Prostate gland (tissue), 2 donors: Measurements from ENCODE around the gene TMEM178B.

Source experiments
- POLR2A ChIP-seq: fragments of 450-650 bp; IDR thresholded peaks from one replicate; pipeline ENCODE4 v1.6.1; 2016; ENCODE audit warnings: antibody characterized with exemption, mild to moderate bottlenecking
- POLR2AphosphoS5 ChIP-seq: sonication (generic); formaldehyde crosslinking; IDR thresholded peaks from one replicate; pipeline ENCODE4 v1.6.1; 2017; ENCODE audit warnings: antibody characterized with exemption
- TF ChIP-seq, protein P1 (sequence below), 4 experiments: fragments of 200-600 bp in 2 of 4; fragments of 450-650 bp in 2 of 4; sonication (generic) in 2 of 4; IDR thresholded peaks; 1 replicate in 3 of 4; 2 replicates in 1 of 4; pipeline ENCODE4 v1.5.1; 2016 to 2019; ENCODE audit warnings: antibody characterized with exemption in 4 of 4, mild to moderate bottlenecking in 2 of 4, moderate library complexity in 2 of 4

DNA sequence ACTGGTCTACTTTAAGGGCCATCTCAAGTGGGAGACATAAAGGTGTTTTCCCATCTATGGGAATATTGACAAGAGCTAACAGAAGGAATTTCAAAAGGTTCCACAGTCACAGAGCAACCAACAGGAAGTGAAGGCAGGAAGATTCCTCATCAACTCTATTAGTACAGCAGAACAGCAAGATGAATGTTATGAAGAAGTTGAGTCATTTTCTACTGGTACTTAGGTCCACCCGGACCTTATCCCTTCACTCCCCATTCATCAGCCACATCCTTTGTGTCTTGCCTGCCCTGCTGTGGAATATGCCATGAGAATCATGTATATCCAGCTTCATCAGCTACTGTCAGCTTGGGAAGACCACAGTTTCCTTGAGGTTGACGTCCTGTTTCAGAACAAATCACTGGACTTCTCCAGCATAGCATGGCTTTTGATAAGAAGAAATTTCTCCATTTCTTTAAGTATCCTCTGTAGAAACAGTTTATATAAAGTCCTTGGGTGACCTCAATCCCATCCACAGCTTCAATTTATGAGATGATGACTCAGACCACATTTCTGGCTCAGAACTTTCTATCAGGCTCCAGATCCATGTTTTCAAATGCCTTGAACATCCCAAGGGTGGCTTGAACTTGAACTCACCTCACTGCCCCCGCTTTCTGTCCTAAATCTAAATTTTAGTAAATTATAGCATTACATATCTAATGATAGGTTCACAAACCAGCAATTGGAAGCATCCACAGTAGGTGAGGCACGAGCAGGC lies 392.5 kb downstream of the TMEM178B start:
- TF ChIP-seq POLR2A (no peak), POLR2AphosphoS5 (no peak)
- TF ChIP-seq, protein P1, sequence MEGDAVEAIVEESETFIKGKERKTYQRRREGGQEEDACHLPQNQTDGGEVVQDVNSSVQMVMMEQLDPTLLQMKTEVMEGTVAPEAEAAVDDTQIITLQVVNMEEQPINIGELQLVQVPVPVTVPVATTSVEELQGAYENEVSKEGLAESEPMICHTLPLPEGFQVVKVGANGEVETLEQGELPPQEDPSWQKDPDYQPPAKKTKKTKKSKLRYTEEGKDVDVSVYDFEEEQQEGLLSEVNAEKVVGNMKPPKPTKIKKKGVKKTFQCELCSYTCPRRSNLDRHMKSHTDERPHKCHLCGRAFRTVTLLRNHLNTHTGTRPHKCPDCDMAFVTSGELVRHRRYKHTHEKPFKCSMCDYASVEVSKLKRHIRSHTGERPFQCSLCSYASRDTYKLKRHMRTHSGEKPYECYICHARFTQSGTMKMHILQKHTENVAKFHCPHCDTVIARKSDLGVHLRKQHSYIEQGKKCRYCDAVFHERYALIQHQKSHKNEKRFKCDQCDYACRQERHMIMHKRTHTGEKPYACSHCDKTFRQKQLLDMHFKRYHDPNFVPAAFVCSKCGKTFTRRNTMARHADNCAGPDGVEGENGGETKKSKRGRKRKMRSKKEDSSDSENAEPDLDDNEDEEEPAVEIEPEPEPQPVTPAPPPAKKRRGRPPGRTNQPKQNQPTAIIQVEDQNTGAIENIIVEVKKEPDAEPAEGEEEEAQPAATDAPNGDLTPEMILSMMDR (IDR thresholded peaks at IDR 0.05), result no peak
